ENCODE results near the gene NTSR1.

Gene NTSR1

GRCh38 chr20:62710886-62711702 lies 2.5 kb downstream of the NTSR1 start:
- no peak for DNase-seq

- DNase-seq, result no peak
Measured at GRCh38 chr20:62711703-62712101, 3.1 kb downstream of the NTSR1 start.

GRCh38 chr20:62712606-62713005 lies 4.0 kb downstream of the NTSR1 start:
- no peak for DNase-seq

GRCh38 chr20:62714006-62714405 lies 5.4 kb downstream of the NTSR1 start:
- no peak for DNase-seq

DNA sequence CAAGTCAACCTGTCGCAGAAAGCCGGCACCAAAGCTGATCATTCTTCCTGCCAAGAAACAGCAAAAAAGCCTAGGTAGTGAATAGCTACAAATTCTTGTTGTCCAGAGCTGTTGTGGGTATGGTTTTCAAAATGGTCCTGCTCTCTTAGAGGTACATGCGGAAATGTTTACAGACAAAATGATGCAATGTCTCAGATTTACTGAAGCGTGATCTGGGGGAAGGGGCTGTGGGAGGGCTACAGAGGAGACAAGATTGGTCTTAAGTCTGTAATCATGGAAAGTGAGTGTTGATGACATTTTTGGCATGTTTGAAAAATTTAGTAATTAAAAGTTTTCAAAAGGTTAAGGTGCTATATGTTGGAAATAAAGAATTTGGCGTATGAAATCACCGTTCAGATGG lies 6.2 kb downstream of the NTSR1 start:
- DNase-seq, result no peak

- DNase-seq, result no peak
Measured at GRCh38 chr20:62715201-62715600, 6.6 kb downstream of the NTSR1 start.

DNA sequence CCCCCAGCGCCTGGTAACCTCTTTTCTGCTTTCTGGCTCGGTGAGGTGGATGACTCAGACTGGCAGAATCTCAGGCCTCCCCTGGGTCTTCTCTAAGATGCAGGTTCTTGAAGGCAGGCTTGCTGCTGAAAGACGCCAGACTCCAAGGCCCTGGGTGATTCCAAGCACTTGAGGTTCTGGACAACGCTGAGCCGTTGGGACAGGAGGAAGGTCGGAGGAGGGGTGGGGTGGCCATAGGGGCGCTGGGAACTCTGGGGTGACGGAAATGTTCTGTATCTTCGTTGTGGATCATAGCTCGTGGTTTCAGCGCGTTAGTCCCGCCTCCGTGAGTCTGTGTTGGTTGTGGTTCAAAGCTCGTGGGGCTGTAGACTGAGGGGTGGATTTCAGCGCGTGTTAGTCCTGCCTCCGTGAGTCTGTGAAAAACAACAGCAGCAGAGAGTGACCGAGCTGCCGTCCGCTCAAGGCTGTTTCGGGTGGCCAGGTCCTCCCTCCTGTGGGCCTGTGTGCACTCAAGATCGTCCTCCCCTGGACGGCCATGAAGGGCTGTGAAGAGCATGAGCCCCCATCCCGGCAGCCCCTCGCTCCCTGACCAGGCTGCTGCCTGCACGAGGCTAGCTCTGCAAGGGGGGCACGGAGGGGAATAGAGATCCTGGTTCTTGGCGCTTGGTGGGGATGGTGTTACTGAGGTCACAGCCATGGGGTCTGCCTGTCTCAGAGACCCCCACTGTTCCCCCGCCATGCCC lies 7.7 kb downstream of the NTSR1 start:
- DNase-seq, result peak; percentile 41

- DNase-seq, result no peak
Measured at GRCh38 chr20:62716941-62717310, 8.3 kb downstream of the NTSR1 start.

DNA sequence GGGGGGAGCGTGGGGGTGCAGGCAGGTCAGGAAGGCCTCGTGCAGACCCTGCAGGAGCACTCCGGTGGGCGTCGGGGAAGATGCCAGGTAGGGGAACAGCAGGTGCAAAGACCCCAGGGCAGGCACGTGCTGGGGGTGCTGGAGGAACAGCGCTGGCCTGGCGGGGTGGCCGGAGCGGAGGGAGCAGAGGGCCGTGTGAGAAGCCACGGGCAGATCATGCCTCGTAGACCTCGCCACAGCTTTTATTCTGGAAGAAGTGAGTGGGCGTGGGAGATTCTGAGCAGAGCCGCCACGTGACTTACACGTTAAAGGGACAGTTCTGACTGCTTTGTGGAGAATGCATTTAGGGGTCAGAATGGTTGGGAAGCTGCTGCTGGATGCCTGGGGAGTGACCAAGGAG lies 9.3 kb downstream of the NTSR1 start:
- DNase-seq, result no peak

- no peak for DNase-seq
Measured at GRCh38 chr20:62718546-62718945, 9.9 kb downstream of the NTSR1 start.

- DNase-seq, result no peak
Measured at GRCh38 chr20:62719250-62719935, 10.8 kb downstream of the NTSR1 start.

DNA sequence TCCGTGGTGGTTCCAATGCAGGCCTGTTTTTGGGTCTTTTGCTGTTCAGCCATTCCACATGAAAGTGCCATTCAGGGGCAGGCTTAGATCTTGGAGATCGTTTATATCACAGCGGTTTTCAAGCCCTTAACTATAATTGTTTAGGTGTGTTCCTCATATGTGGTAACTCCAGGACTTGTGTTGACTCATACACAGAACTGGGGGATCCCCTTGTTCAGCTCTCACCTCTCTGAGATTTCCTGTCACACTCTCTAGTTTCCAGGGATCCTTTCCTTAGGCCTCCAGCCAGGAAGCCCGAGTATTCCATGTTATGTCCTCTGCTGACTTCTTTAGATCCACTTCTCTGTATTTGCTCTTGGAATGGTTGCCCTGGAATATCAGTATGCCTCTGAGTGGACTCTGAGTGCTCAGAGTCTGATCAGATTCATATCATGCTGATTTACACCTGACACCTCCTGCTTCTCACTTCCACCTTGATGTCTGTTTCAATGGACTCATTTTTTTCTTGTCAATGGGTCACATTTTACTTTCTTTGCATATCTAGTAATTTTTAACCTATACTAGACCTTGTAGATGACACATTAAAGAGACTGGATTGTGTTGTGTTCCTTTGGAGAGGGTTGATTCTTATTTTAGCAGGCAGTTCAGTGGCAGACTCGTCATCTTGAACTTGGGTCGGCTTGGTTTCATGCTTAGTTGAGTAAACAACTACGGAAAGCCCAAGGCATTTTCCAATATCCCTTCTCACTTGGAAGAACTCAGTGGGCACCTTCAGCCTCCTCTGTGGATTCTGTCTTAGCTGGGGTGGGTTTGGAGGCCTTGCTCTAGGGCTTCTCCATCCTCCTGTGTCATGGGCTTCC lies 13.1 kb downstream of the NTSR1 start:
- no peak for DNase-seq

GRCh38 chr20:62722627-62723026 lies 14.0 kb downstream of the NTSR1 start:
- no peak for DNase-seq

DNA sequence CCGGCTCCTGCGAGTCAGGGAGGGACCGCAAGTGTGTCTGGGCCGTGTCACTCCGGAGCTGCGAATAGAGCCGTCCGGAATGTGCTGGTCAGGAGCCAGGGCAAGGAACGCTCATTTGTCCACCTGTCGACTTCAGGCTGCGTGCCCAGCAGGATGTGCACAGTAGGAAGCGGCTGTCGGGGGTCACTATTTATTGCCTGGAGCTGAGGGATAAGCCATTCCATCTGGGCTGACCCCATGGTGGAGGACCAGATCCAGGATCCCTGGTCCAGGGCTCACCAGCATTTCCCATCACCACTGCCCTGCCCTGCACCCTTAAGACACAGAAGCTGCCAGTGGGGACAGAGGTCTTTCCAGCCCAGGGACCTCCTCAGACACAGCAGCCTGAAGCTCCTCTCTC lies 14.7 kb downstream of the NTSR1 start:
- no peak for DNase-seq

GRCh38 chr20:62723768-62724450 lies 15.3 kb downstream of the NTSR1 start:
- no peak for DNase-seq

DNA sequence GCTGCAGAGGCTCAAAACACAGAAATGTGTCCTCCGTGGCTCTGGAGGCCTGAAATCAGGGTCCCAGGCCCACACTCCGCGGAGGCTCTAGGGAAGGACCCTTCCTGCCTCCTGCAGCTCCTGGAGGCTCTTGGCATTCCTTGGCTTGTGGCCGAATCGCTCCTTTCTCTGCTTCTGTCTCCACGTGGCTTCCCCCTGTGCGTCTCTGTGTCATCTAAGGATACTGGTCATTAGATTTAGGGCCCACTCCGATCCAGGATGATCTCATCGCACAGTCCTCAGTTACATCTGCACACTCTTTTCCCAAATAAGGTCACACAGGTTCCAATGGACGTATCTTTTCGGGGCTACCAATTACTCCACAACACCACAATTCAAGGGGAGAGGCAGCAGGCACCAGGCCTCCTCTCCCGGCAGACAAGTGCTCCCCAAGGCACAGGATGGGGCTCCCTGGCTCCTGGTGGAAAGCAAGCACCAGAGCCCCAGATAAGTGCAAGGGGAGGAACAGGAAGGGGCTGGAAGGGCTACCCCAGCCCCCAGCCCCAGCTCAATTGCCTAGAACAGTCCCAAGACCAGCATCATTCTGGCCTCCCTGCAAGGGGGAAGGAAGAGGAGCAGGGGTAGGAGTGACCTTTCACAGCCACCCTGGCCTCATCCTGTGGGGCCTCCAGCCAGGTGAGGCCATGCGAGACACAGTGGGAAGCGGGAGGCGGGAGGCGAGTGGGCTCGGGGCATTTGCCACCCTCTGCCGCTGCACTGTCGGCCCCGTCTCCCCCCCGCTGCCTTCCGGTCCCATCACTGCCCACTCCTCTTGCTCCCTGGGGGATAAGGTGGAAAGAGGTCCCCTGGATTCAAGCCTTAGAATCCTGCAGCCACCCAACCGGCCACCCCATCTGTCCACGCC lies 16.3 kb downstream of the NTSR1 start:
- DNase-seq, result no peak

DNA sequence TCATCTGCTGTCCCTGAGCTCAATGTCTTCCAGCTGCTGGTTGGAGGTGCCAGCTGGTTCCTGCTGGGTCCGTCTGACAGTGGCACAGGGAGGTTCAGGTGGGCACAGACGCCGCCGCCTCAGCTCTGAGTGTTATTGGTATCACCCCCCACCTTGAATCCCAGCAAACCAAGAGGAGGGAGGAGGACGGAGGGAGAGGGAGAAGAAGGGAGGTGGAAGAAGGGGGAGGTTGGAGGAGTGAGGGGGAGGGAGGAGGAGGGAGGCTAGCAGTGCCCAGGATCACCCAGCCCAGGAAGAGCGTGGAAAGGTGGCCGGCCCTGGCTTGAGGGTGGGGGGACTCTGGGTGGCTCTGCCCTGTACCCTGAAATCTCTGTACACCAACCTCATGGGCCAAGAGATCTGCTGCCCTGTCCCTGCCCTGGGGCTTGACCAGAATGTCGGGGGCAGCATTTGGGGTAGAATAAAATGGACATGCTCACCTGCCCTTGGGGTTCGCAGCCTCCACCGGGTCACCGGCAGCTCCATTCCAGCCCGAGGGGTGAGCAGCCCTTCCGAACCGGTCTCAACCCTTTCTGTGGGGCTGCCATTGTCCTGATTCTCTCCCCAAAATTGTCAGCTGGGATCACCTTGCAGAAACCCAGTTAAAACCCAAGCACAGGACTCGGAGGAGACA lies 17.1 kb downstream of the NTSR1 start:
- no peak for DNase-seq

DNA sequence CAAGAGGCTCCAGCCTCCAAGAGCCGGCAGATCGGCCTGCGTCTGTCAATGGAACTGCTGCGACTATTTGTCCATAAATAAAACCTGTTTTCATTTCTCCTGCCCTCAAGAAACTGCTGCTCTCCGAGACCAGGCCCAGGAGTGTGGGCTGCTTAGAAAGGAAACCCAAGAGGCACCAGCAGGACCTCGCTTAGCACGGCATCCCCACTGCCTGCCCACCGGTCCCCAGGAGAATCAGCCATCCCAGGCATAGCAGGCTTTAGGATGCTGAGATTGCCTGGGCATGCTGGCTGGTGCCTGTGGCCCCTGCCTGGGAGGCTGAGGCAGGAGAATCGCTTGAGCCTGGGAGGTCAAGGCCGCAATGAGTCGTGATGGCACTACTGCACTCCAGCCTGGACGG lies 17.6 kb downstream of the NTSR1 start:
- no peak for DNase-seq

- no peak for DNase-seq
Measured at GRCh38 chr20:62726716-62727583, 18.3 kb downstream of the NTSR1 start.

Measured in activated effector memory CD4-positive, alpha-beta T cell treated with Interleukin-2 at 50 U/mL for 16 hours (primary cell).